SK-N-SH treated with all-trans-retinoic acid at 6 μM for 48 hours (cell line): ENCODE results near the gene SMAGP.
"Not testable (repeated sequence)": the region's sequence is repeated elsewhere in the genome, so short reads cannot be mapped to it uniquely, and the experiment has no call there.

Source experiments
- ATAC-seq: fragments of 200-7000 bp; cut with Tn5 transposase; 3 replicates; pipeline ENCODE4 v1.9.1; 2020; ENCODE audit warnings: mild to moderate bottlenecking, moderate library complexity
- ARNTL ChIP-seq: fragments of 450-650 bp; formaldehyde crosslinking; IDR thresholded peaks from 2 replicates; pipeline ENCODE4 v1.5.0; 2020; ENCODE audit warnings: low read depth, mild to moderate bottlenecking, moderate library complexity, borderline replicate concordance
- CSDC2 ChIP-seq: fragments of 250-450 bp; sonication (Bioruptor Pico); IDR thresholded peaks from 2 replicates; pipeline ENCODE4 v1.5.0; 2020; ENCODE audit warnings: mild to moderate bottlenecking, moderate library complexity
- ESRRG ChIP-seq: fragments of 250-450 bp; sonication (Bioruptor Pico); IDR thresholded peaks from 2 replicates; pipeline ENCODE4 v1.6.1; 2021; ENCODE audit warnings: mild to moderate bottlenecking
- ISL1 ChIP-seq: fragments of 250-450 bp; sonication (Bioruptor Pico); IDR thresholded peaks from 2 replicates; pipeline ENCODE4 v2.1.2; 2022; ENCODE audit warnings: mild to moderate bottlenecking, moderate library complexity
- OSR1 ChIP-seq: fragments of 250-450 bp; sonication (Bioruptor Pico); IDR thresholded peaks from 2 replicates; pipeline ENCODE4 v1.8.0; 2022; ENCODE audit warnings: moderate library complexity, mild to moderate bottlenecking, inconsistent platforms
- PPARA ChIP-seq: fragments of 250-450 bp; sonication (Bioruptor Pico); IDR thresholded peaks from 2 replicates; pipeline ENCODE4 v1.5.0; 2020; ENCODE audit warnings: mild to moderate bottlenecking, borderline replicate concordance
- RARB ChIP-seq: fragments of 250-450 bp; sonication (Bioruptor Pico); IDR thresholded peaks from 2 replicates; pipeline ENCODE4 v1.8.0; 2021; ENCODE audit warnings: mild to moderate bottlenecking, moderate library complexity
- TCF4 ChIP-seq: fragments of 250-450 bp; sonication (Bioruptor Pico); IDR thresholded peaks from 2 replicates; pipeline ENCODE4 v1.8.0; 2021; ENCODE audit warnings: mild to moderate bottlenecking, moderate library complexity, borderline replicate concordance
- TOX ChIP-seq: fragments of 250-450 bp; sonication (Bioruptor Pico); IDR thresholded peaks from 2 replicates; pipeline ENCODE4 v1.8.0; 2021; ENCODE audit warnings: mild to moderate bottlenecking, moderate library complexity, borderline replicate concordance
- ZC3H10 ChIP-seq: fragments of 250-450 bp; sonication (Bioruptor Pico); IDR thresholded peaks from 2 replicates; pipeline ENCODE4 v1.5.1; 2021; ENCODE audit warnings: mild to moderate bottlenecking, moderate library complexity
- ZFP3 ChIP-seq: fragments of 250-450 bp; sonication (Bioruptor Pico); IDR thresholded peaks from 2 replicates; pipeline ENCODE4 v1.5.0; 2020; ENCODE audit warnings: mild to moderate bottlenecking, moderate library complexity
- ZFP30 ChIP-seq: fragments of 450-650 bp; formaldehyde crosslinking; IDR thresholded peaks from 2 replicates; pipeline ENCODE4 v1.5.0; 2022; ENCODE audit warnings: mild to moderate bottlenecking, moderate library complexity
- ZNF565 ChIP-seq: fragments of 450-650 bp; formaldehyde crosslinking; conservative IDR thresholded peaks from 2 replicates; pipeline ENCODE4 v1.5.0; 2020; ENCODE audit warnings: low read depth, mild to moderate bottlenecking, moderate library complexity
- ZNF70 ChIP-seq: fragments of 450-650 bp; formaldehyde crosslinking; IDR thresholded peaks from 2 replicates; pipeline ENCODE4 v1.5.0; 2020; ENCODE audit warnings: mild to moderate bottlenecking, moderate library complexity
- ZNF8 ChIP-seq: fragments of 450-650 bp; formaldehyde crosslinking; IDR thresholded peaks from 2 replicates; pipeline ENCODE4 v1.5.0; 2020; ENCODE audit warnings: mild to moderate bottlenecking, moderate library complexity
- TF ChIP-seq, protein P1 (sequence below): fragments of 250-450 bp; sonication (Bioruptor Pico); IDR thresholded peaks from 2 replicates; pipeline ENCODE4 v1.5.1; 2021; ENCODE audit warnings: mild to moderate bottlenecking, moderate library complexity
- TF ChIP-seq, protein P2 (sequence below): fragments of 250-450 bp; sonication (Bioruptor Pico); IDR thresholded peaks from 2 replicates; pipeline ENCODE4 v1.5.1; 2020; ENCODE audit warnings: low read depth, mild to moderate bottlenecking, moderate library complexity
- TF ChIP-seq, protein P3 (sequence below): fragments of 250-450 bp; sonication (Bioruptor Pico); IDR thresholded peaks from 2 replicates; pipeline ENCODE4 v1.8.0; 2021; ENCODE audit warnings: low read depth, mild to moderate bottlenecking, moderate library complexity, borderline replicate concordance
- TF ChIP-seq, protein P4 (sequence below): fragments of 250-450 bp; sonication (Bioruptor Pico); IDR thresholded peaks from 2 replicates; pipeline ENCODE4 v1.5.0; 2020; ENCODE audit warnings: mild to moderate bottlenecking, moderate library complexity

SMAGP gene, protein sequence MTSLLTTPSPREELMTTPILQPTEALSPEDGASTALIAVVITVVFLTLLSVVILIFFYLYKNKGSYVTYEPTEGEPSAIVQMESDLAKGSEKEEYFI

DNA sequence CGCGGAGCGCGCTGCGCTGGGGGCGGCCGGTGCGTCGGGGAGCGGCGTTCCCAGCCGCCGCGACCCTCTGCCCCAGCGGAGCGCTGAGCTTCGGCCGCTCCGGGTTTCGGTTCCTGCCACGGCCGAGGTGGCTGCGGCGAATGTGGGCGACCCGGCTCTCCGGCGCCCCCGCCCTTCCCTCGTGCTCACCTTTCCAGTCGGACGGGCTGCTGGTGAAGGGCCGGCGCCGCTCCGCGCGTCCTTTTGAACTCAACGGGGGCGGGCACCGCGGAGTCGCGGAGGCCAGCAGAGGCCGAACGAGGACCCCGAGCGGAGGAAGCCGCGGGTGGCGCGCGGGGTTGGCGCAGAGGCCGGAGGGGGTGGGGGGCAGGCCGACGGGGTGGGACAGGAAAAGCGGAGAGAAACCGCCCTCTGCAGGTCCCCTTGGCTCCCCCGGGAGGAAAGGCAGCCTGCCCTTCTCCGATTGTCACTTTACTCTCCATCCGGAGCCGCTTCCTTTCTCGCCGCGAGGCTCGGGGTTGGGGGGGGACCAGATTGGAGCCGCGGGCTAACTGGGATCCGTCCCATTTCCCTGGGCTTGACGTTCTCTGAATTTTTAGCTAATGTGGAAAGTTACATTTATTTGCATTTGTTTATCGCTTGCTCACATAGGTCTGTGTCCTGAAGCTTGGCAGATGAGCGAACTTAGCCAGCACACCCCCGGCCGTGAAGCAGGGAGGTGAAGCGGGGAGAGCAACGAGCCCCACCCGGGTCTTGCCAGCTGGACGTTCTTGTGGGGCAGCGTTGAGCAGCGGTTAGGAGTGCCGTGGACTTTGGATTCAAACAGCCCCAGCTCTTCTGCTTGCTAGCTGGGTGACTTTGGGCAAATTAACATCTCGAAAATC lies at the start of gene SMAGP:
TSS of gene SMAGP (minus strand) at position 349 of the 884 bp plus-strand sequence. CDS start 1,137 bp downstream, outside the sequence.
- no peak for TF ChIP-seq TOX
- TF ChIP-seq, protein P1, sequence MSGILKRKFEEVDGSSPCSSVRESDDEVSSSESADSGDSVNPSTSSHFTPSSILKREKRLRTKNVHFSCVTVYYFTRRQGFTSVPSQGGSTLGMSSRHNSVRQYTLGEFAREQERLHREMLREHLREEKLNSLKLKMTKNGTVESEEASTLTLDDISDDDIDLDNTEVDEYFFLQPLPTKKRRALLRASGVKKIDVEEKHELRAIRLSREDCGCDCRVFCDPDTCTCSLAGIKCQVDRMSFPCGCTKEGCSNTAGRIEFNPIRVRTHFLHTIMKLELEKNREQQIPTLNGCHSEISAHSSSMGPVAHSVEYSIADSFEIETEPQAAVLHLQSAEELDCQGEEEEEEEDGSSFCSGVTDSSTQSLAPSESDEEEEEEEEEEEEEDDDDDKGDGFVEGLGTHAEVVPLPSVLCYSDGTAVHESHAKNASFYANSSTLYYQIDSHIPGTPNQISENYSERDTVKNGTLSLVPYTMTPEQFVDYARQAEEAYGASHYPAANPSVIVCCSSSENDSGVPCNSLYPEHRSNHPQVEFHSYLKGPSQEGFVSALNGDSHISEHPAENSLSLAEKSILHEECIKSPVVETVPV (CRISPR knock-in tag) = no peak
- TF ChIP-seq, protein P2, sequence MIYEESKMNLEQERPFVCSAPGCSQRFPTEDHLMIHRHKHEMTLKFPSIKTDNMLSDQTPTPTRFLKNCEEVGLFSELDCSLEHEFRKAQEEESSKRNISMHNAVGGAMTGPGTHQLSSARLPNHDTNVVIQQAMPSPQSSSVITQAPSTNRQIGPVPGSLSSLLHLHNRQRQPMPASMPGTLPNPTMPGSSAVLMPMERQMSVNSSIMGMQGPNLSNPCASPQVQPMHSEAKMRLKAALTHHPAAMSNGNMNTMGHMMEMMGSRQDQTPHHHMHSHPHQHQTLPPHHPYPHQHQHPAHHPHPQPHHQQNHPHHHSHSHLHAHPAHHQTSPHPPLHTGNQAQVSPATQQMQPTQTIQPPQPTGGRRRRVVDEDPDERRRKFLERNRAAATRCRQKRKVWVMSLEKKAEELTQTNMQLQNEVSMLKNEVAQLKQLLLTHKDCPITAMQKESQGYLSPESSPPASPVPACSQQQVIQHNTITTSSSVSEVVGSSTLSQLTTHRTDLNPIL = no peak
- TF ChIP-seq ZNF70 (CRISPR knock-in tag) = no peak
- TF ChIP-seq, protein P3, sequence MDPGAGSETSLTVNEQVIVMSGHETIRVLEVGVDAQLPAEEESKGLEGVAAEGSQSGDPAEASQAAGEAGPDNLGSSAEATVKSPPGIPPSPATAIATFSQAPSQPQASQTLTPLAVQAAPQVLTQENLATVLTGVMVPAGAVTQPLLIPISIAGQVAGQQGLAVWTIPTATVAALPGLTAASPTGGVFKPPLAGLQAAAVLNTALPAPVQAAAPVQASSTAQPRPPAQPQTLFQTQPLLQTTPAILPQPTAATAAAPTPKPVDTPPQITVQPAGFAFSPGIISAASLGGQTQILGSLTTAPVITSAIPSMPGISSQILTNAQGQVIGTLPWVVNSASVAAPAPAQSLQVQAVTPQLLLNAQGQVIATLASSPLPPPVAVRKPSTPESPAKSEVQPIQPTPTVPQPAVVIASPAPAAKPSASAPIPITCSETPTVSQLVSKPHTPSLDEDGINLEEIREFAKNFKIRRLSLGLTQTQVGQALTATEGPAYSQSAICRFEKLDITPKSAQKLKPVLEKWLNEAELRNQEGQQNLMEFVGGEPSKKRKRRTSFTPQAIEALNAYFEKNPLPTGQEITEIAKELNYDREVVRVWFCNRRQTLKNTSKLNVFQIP (CRISPR knock-in tag) = no peak
- TF ChIP-seq ZNF565 = no peak
- no peak for TF ChIP-seq ESRRG (CRISPR knock-in tag)
- TF ChIP-seq ISL1 (CRISPR knock-in tag) = no peak
- TF ChIP-seq ZC3H10 = no peak
- no peak for TF ChIP-seq PPARA (CRISPR knock-in tag)
- TF ChIP-seq ZNF8 = no peak
- peak; percentile 68 for ATAC-seq

DNA sequence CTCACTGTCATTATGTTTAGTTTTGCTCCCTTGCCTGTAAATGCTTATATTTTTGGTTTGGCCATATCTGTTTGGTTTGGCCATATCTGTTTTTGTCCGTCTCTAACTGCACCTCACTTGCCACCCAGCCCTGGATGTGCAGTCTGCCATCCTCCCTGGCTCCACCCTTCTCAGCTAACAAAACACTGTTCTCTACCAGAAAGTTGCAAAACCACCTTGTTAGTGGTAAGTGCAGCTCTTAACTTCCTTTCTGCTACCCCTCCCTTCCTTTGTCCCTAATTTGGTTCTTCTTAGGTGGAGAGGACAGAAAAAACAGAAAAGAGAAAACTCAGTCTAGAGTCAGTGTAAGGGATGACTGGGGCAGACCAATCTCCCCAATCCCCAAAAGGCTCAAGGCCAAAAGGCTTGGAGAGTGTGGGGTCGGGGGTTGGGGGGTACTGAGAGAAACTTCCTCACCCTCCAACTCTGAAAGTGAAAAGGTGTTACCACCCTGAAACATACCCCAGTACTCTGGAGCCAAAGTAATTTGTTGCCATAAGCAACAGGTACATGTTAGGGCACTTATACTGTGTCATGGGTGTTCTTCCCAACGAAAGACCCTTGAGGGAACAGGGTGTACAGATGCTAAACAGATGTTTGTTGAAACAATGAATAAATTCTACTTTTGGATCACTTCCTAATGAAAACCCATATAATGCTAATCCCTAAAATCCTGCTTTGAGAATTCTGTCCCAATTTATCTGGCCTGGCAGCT lies 48.8 kb upstream of the SMAGP start:
- ATAC-seq = no peak
- TF ChIP-seq ZNF70 (CRISPR knock-in tag) (no peak), TCF4 (CRISPR knock-in tag) (no peak), ZNF565 (no peak), ZNF8 (no peak), OSR1 (CRISPR knock-in tag) (no peak), TOX (no peak), RARB (CRISPR knock-in tag) (no peak), CSDC2 (CRISPR knock-in tag) (no peak), ARNTL (no peak), ZFP3 (no peak), ZC3H10 (no peak), PPARA (CRISPR knock-in tag) (no peak), ZFP30 (CRISPR knock-in tag) (no peak)
- TF ChIP-seq, protein P1 (CRISPR knock-in tag) = no peak
- TF ChIP-seq, protein P4, sequence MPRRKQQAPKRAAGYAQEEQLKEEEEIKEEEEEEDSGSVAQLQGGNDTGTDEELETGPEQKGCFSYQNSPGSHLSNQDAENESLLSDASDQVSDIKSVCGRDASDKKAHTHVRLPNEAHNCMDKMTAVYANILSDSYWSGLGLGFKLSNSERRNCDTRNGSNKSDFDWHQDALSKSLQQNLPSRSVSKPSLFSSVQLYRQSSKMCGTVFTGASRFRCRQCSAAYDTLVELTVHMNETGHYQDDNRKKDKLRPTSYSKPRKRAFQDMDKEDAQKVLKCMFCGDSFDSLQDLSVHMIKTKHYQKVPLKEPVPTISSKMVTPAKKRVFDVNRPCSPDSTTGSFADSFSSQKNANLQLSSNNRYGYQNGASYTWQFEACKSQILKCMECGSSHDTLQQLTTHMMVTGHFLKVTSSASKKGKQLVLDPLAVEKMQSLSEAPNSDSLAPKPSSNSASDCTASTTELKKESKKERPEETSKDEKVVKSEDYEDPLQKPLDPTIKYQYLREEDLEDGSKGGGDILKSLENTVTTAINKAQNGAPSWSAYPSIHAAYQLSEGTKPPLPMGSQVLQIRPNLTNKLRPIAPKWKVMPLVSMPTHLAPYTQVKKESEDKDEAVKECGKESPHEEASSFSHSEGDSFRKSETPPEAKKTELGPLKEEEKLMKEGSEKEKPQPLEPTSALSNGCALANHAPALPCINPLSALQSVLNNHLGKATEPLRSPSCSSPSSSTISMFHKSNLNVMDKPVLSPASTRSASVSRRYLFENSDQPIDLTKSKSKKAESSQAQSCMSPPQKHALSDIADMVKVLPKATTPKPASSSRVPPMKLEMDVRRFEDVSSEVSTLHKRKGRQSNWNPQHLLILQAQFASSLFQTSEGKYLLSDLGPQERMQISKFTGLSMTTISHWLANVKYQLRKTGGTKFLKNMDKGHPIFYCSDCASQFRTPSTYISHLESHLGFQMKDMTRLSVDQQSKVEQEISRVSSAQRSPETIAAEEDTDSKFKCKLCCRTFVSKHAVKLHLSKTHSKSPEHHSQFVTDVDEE (CRISPR knock-in tag) = no peak

DNA sequence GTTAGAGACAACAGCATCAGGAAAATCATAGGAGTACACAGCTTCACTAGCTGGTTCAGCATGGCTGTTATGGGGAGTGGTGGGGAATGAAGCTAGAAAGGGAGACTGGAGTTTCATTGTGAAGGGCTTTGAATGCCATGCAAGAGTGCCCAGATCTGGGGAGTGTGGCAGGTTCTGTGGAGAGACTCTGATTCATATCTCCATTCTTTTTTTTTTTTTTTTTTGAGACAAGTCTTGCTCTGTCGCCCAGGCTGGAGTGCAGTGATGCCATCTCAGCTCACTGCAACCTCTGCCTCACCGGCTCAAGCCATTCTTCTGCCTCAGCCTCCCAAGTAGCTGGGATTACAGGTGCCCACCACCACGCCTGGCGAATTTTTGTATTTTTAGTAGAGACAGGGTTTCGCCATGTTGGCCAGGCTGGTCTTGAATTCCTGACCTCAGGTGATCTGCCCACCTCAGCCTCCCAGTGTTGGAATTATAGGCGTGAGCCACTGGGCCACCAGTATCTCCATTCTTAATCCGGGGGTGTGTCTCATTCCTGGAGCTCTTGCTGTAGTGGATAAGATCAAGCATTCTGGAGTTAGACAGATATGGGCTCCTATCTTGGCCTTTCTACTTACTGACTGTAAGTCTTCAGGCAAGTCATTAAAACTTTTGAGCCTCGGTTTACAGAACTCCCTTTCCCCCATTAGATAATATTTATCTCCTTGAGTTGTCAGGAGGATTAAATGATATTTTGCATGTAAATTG lies 48.0 kb upstream of the SMAGP start:
- not testable (repeated sequence) for ATAC-seq
